Panc1 (cell line): ENCODE results near the gene DENND4B. TPM values are rescaled to one million over a fixed set of nuclear protein-coding genes. Genes with fewer than 3 reads are reported as not detected.

Experiments
- ATAC-seq: fragments of 200-7000 bp; cut with Tn5 transposase; 2 replicates; pipeline ENCODE4 v1.9.1; 2020; ENCODE audit warnings: mild to moderate bottlenecking, moderate library complexity
- BruUV-seq: library from RNA; stranded (reverse); fragments of 400-500 nt; replicated peaks from 2 replicates; lab custom pipeline; 2021; lab: Mats Ljungman, UMichigan
- CTCF ChIA-PET: fragments of 300-600 bp; sonication (Branson Sonifier 250); formaldehyde crosslinking; loops from one replicate; lab custom pipeline; 2022; ENCODE audit warnings: antibody characterized with exemption; lab: Charles Lee
- POLR2A ChIA-PET: fragments of 300-600 bp; sonication (Branson Sonifier 250); formaldehyde crosslinking; loops from one replicate; lab custom pipeline; 2022; ENCODE audit warnings: antibody characterized with exemption; lab: Charles Lee
- DNase-seq: peaks from one replicate; pipeline ENCODE4 v3.0.0-alpha.2; 2010; ENCODE audit warnings: low read depth, low spot score
- H3K27ac ChIP-seq: 2 replicates; pipeline ENCODE4 v1.5.1; 2011; ENCODE audit warnings: mild to moderate bottlenecking, low read length, inconsistent platforms
- H3K27me3 ChIP-seq: fragments of 200-500 bp; sonication (Bioruptor generic); 2 replicates; pipeline ENCODE4 v1.6.0; 2014; ENCODE audit warnings: low read length, inconsistent platforms; ENCODE audit not compliant: control insufficient read depth, insufficient read depth
- H3K36me3 ChIP-seq: fragments of 200-500 bp; sonication (Bioruptor generic); 2 replicates; pipeline ENCODE4 v1.5.1; 2014; ENCODE audit warnings: inconsistent platforms, mild to moderate bottlenecking, low read length, moderate library complexity; ENCODE audit not compliant: control insufficient read depth, insufficient read depth
- H3K4me1 ChIP-seq: 2 replicates; pipeline ENCODE4 v1.5.1; 2011; ENCODE audit warnings: inconsistent platforms, mild to moderate bottlenecking, low read length, moderate library complexity; ENCODE audit not compliant: control insufficient read depth, insufficient read depth
- H3K4me3 ChIP-seq, 2 experiments: 2 replicates each; pipeline ENCODE4 v1.5.1; 2011 to 2012; ENCODE audit warnings: low read depth in 2 of 2, low read length in 2 of 2, mild to moderate bottlenecking in 2 of 2, inconsistent platforms in 1 of 2, moderate library complexity in 1 of 2
- H3K9me3 ChIP-seq: fragments of 200-500 bp; sonication (Bioruptor generic); 2 replicates; pipeline ENCODE4 v1.5.1; 2014; ENCODE audit warnings: low read depth, mild to moderate bottlenecking, inconsistent platforms, low read length, moderate library complexity; ENCODE audit not compliant: control insufficient read depth, insufficient read depth
- POLR2AphosphoS5 ChIP-seq: IDR thresholded peaks from 2 replicates; pipeline ENCODE4 v1.6.1; 2012; ENCODE audit warnings: mild to moderate bottlenecking, low read depth, low read length, moderate library complexity
- SIN3A ChIP-seq: IDR thresholded peaks from 2 replicates; pipeline ENCODE4 v1.6.1; 2012; ENCODE audit warnings: low read depth, mild to moderate bottlenecking, low read length, moderate library complexity, borderline replicate concordance; ENCODE audit not compliant: insufficient read depth
- TCF7L2 ChIP-seq: IDR thresholded peaks from 2 replicates; pipeline ENCODE4 v1.6.1; 2011; ENCODE audit warnings: mild to moderate bottlenecking, low read depth, low read length, inconsistent platforms
- in situ Hi-C: cut with HindIII; loops from 2 replicates; pipeline ENCODE4 v1.10.0; 2016; ENCODE audit warnings: low sequenced_read_pairs, low pct_unique_long_range_greater_than_20kb
- intact Hi-C: fragments of 100-400 bp; cut with micrococcal nuclease; formaldehyde crosslinking; loops from one replicate; pipeline ENCODE4 v1.10.0; 2022; ENCODE audit not compliant: unreplicated experiment
- total RNA-seq: library from RNA; stranded (reverse); gene quantifications from one replicate; pipeline ENCODE4 v1.2.1, GENCODE V29; 2021; ENCODE audit not compliant: unreplicated experiment
- TF ChIP-seq, protein P1 (sequence below), 2 experiments: IDR thresholded peaks; 2 replicates each; pipeline ENCODE4 v1.6.1; 2011 to 2012; ENCODE audit warnings: low read depth in 2 of 2, control low read depth in 1 of 2, low read length in 1 of 2, mild to moderate bottlenecking in 1 of 2, moderate library complexity in 1 of 2; ENCODE audit not compliant: insufficient read depth in 1 of 2
- TF ChIP-seq, protein P2 (sequence below): fragments of 450-650 bp; IDR thresholded peaks from 2 replicates; pipeline ENCODE4 v1.5.1; 2017; ENCODE audit warnings: mild to moderate bottlenecking

The DENND4B gene
- total RNA-seq, 1 experiment from 2014 or later, result 56.2 TPM

DNA sequence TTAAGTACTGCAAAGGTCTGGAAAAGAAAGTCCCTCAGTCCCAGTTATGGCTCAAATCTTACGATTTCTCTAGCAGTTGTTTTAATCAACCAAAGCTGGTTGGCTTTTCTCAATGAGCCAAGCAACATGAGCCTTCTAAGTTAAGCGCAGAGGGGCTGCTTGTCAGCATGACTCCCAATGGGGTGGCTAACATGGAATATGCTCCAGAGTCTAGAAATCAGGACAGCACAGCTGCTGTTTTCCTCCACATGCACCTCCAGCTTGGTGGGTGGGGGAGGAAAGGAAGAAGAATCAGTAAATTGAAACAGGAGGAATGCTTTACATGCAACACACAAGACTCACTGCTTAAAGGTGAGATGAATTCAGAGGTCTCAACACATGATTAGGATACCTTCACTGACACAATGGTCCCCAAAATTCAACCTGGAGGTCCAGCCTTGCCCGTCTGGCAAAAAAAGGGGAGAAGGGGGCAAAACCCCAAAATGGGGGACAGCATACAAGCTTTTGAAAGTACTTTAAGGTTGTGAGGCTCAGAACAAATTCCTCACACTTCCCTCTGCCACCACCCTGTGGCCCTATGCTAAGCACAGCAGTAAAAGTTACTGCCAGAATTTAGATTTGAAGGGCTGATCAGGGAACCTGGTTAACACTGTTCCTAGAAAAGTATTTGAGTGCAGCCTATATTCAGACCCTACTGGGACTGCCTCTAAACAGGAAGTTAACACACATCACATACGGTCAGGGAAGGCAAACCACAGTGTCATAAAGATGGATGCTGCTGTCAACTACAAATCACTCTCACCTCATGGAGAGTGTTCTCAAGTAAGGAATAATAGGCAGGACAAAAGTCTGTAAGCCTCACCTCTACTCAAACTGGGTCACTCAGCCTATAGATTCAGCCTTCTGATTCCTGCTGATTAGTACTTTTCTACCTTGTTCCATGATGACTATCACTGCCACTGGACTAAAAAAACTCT, 26.4 kb downstream of the DENND4B start:
- DNase-seq (no peak), ATAC-seq (no peak)
- intact Hi-C loops (loop anchor here (5.0 kb wide), 1 partner anchor 98 kb away; no protein-coding TSS in a partner anchor), in situ Hi-C loops (no loop called here)
- peak overlapping the region; percentile 92 for H3K27ac ChIP-seq
- H3K36me3 ChIP-seq, result no peaks in the 10 kb centered on the region
- TSS peak; percentile 57 for BruUV-seq
- H3K4me1 ChIP-seq, result peaks cover 19% of the 10 kb centered on the region
- H3K27me3 ChIP-seq, result no peaks in the 10 kb centered on the region
- peak overlapping the region in 1 of 2 experiments; percentile 76; a peak in 3 of 4 replicates for H3K4me3 ChIP-seq
- H3K9me3 ChIP-seq, result no peaks in the 10 kb centered on the region
- CTCF ChIA-PET, result interaction anchor here (0.6 kb wide), 2 partner anchors 18 to 38 kb away, joined by 3 to 6 read pairs; partner anchors contain the start of gene CRTC2
- TF ChIP-seq TCF7L2 (no peak), SIN3A (no peak), POLR2AphosphoS5 (no peak)
- TF ChIP-seq, protein P1, sequence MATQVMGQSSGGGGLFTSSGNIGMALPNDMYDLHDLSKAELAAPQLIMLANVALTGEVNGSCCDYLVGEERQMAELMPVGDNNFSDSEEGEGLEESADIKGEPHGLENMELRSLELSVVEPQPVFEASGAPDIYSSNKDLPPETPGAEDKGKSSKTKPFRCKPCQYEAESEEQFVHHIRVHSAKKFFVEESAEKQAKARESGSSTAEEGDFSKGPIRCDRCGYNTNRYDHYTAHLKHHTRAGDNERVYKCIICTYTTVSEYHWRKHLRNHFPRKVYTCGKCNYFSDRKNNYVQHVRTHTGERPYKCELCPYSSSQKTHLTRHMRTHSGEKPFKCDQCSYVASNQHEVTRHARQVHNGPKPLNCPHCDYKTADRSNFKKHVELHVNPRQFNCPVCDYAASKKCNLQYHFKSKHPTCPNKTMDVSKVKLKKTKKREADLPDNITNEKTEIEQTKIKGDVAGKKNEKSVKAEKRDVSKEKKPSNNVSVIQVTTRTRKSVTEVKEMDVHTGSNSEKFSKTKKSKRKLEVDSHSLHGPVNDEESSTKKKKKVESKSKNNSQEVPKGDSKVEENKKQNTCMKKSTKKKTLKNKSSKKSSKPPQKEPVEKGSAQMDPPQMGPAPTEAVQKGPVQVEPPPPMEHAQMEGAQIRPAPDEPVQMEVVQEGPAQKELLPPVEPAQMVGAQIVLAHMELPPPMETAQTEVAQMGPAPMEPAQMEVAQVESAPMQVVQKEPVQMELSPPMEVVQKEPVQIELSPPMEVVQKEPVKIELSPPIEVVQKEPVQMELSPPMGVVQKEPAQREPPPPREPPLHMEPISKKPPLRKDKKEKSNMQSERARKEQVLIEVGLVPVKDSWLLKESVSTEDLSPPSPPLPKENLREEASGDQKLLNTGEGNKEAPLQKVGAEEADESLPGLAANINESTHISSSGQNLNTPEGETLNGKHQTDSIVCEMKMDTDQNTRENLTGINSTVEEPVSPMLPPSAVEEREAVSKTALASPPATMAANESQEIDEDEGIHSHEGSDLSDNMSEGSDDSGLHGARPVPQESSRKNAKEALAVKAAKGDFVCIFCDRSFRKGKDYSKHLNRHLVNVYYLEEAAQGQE (IDR thresholded peaks at IDR 0.05; ENCODE audit: insufficient read depth in 1 of 2, low read depth in 2 of 2, low read length in 1 of 2), result no peak
- TF ChIP-seq, protein P2, sequence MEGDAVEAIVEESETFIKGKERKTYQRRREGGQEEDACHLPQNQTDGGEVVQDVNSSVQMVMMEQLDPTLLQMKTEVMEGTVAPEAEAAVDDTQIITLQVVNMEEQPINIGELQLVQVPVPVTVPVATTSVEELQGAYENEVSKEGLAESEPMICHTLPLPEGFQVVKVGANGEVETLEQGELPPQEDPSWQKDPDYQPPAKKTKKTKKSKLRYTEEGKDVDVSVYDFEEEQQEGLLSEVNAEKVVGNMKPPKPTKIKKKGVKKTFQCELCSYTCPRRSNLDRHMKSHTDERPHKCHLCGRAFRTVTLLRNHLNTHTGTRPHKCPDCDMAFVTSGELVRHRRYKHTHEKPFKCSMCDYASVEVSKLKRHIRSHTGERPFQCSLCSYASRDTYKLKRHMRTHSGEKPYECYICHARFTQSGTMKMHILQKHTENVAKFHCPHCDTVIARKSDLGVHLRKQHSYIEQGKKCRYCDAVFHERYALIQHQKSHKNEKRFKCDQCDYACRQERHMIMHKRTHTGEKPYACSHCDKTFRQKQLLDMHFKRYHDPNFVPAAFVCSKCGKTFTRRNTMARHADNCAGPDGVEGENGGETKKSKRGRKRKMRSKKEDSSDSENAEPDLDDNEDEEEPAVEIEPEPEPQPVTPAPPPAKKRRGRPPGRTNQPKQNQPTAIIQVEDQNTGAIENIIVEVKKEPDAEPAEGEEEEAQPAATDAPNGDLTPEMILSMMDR, result no peak; the same call in 1 of the 2 replicates
- POLR2A ChIA-PET, result interaction anchor here (0.5 kb wide), 1 partner anchor 232 kb away, joined by 10 read pairs; no protein-coding TSS in a partner anchor

DNA sequence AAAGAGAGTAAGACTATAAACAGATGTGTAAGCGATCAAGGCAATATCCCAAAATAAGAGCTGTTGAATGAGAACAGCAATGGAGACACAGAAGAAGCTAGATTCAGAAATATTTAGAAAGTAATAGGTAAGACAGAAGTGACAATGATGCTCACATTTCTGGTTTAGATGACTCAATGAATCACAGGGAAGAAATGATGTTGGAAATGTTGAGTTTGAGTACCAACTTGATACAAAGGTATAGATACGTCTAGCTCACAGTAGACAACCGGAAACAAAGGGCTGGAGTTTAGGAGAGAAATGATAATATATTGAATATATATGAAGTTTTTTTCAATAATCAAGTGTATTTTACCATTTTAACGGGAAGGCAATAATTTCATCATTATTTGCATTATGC, 30.2 kb downstream of the DENND4B start:
- H3K27me3 ChIP-seq, result no peaks in the 10 kb centered on the region
- no peak overlapping the region for H3K27ac ChIP-seq
- no peak overlapping the region for H3K4me3 ChIP-seq
- no peaks in the 10 kb centered on the region for H3K36me3 ChIP-seq
- no peaks in the 10 kb centered on the region for H3K9me3 ChIP-seq
- no TSS peak for BruUV-seq
- intact Hi-C loops (no loop called here), in situ Hi-C loops (no loop called here)
- ChIA-PET CTCF (interaction anchor here (0.6 kb wide), 1 partner anchor 95 kb away, joined by 5 read pairs; no protein-coding TSS in a partner anchor), POLR2A (no interaction called here)
- ATAC-seq, result no peak
- H3K4me1 ChIP-seq, result peaks cover 17% of the 10 kb centered on the region
- TF ChIP-seq, protein P1 (IDR thresholded peaks at IDR 0.05; ENCODE audit: insufficient read depth in 1 of 2, low read depth in 2 of 2, low read length in 1 of 2), result no peak
- TF ChIP-seq TCF7L2, result no peak
- TF ChIP-seq SIN3A, result no peak
- DNase-seq, result no peak
